Measurements from ENCODE around the gene ARAP2.

Gene ARAP2

GRCh38 chr4:36042122-36042970, 202.0 kb downstream of the ARAP2 start:
- no peak for TF ChIP-seq CTCF (IDR thresholded peaks at IDR 0.05; ENCODE audit: control insufficient read depth, extremely low read depth, insufficient read depth)
- no peak overlapping the region for H3K4me3 ChIP-seq (ENCODE audit: low read depth, low read length)
- DNase-seq (ENCODE audit: low read depth) = no peak

- H3K4me3 ChIP-seq (ENCODE audit: low read depth, low read length) = no peak overlapping the region
- TF ChIP-seq CTCF (IDR thresholded peaks at IDR 0.05; ENCODE audit: control insufficient read depth, extremely low read depth, insufficient read depth) = no peak
Measured at GRCh38 chr4:36041340-36041739, 203.0 kb downstream of the ARAP2 start.

DNA sequence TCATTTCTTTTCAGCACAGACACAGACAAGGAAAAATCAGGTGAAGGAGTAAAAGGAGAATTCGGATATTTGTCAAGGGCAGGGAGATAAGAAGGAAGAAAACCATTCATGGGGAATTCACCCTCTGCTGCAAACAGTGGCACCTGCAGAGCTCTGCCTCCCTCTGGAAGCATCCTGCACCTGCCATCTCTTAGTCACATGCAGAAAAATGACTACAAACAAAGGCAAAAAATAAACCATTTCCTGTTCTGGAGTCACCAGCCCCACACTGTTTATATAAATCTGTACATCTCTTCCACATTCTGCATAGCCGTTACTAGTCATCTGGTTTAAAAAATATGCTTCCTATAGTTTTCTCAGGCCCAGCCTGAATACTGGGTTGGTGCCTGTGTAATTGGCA, 205.3 kb downstream of the ARAP2 start:
- TF ChIP-seq CTCF (IDR thresholded peaks at IDR 0.05; ENCODE audit: control insufficient read depth, extremely low read depth, insufficient read depth) = no peak
- DNase-seq (ENCODE audit: low read depth) = no peak
- H3K4me3 ChIP-seq (ENCODE audit: low read depth, low read length) = no peak overlapping the region

More at GRCh38 chr4:36041340-36041739, 203.0 kb downstream of the ARAP2 start:
- no peak for DNase-seq (ENCODE audit: low read depth)

GRCh38 chr4:36038491-36038890, 205.8 kb downstream of the ARAP2 start:
- DNase-seq (ENCODE audit: low read depth) = no peak
- no peak overlapping the region for H3K4me3 ChIP-seq (ENCODE audit: low read depth, low read length)
- TF ChIP-seq CTCF (IDR thresholded peaks at IDR 0.05; ENCODE audit: control insufficient read depth, extremely low read depth, insufficient read depth) = no peak

DNA sequence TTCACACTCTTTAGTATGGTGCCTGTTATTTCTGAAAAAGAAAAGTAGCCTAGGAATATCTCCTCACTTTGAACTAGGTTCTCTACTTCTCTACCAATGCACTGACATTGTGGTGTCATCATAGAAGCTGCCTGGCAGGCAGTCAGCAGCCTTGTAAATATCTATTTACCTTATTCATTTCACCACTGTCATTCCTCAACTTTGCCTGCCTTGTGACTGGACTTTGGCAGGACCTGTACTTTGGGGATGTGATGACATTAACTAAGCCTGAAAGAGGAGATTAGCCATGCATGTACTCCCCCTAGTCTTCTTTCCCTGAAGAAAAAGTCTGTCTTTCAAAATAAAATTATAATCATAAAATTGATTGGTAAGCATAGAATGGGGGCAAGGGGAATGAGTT, 207.2 kb downstream of the ARAP2 start:
- TF ChIP-seq CTCF (IDR thresholded peaks at IDR 0.05; ENCODE audit: control insufficient read depth, extremely low read depth, insufficient read depth) = no peak
- no peak overlapping the region for H3K4me3 ChIP-seq (ENCODE audit: low read depth, low read length)
- DNase-seq (ENCODE audit: low read depth) = peak; percentile 37

- no peak for DNase-seq (ENCODE audit: low read depth)
- TF ChIP-seq CTCF (IDR thresholded peaks at IDR 0.05; ENCODE audit: control insufficient read depth, extremely low read depth, insufficient read depth) = no peak
Measured at GRCh38 chr4:36029951-36030350, 214.4 kb downstream of the ARAP2 start.

DNA sequence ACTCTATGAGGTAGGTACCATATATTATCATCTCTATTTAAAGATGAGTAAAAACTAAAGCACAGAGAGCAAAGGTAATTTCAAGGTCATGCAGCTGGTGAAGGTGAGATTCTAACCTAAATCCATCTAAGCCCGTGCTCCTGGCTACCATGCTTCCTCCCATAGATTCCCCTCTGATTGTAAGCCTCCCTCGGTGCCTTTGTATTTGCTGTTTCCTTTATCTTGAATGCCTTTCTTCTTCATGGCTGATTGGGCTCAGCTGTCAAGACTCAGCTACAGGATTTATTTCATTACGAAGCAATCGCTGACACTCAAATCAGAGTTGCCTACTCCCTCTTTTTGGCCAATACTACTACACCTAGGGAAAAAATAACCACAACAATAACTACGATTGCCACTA, 217.1 kb downstream of the ARAP2 start:
- TF ChIP-seq CTCF (IDR thresholded peaks at IDR 0.05; ENCODE audit: control insufficient read depth, extremely low read depth, insufficient read depth) = no peak
- no peak for DNase-seq (ENCODE audit: low read depth)
- H3K4me3 ChIP-seq (ENCODE audit: low read depth, low read length) = no peak overlapping the region

More at GRCh38 chr4:36029951-36030350, 214.4 kb downstream of the ARAP2 start:
- no peak overlapping the region for H3K4me3 ChIP-seq (ENCODE audit: low read depth, low read length)

Measured in LNCaP clone FGC (cell line).